SIG-M5 (cell line): ENCODE measurements around the gene OR52I2.

ENCODE experiments used
- DNase-seq: peaks from one replicate; lab custom pipeline; 2025; lab: John Stamatoyannopoulos, UW

The OR52I2 gene

GRCh38 chr11:4581443-4581842, at the start of gene OR52I2:
Gene OR52I2 (plus strand): TSS chr11:4581743.
- DNase-seq, result no peak

GRCh38 chr11:4539603-4540219, 41.8 kb upstream of the OR52I2 start:
- DNase-seq, result no peak

GRCh38 chr11:4541071-4541470, 40.5 kb upstream of the OR52I2 start:
- DNase-seq, result no peak

- DNase-seq, result no peak
Measured at GRCh38 chr11:4543561-4543960, 38.0 kb upstream of the OR52I2 start.

GRCh38 chr11:4544891-4545290, 36.7 kb upstream of the OR52I2 start, which contains the start of gene OR52M1:
Gene OR52M1 (plus strand): TSS chr11:4545191. CDS start chr11:4545191, 0 bp downstream.
- DNase-seq, result no peak

- no peak for DNase-seq
Measured at GRCh38 chr11:4546878-4547277, 34.7 kb upstream of the OR52I2 start.

- no peak for DNase-seq
Measured at GRCh38 chr11:4547416-4547815, 34.1 kb upstream of the OR52I2 start.

- DNase-seq, result no peak
Measured at GRCh38 chr11:4551346-4551979, 30.1 kb upstream of the OR52I2 start.

GRCh38 chr11:4559527-4560440, 21.8 kb upstream of the OR52I2 start:
- no peak for DNase-seq

- no peak for DNase-seq
Measured at GRCh38 chr11:4560467-4560866, 21.1 kb upstream of the OR52I2 start.

- no peak for DNase-seq
Measured at GRCh38 chr11:4565371-4565770, 16.2 kb upstream of the OR52I2 start.

GRCh38 chr11:4569075-4569474, 12.5 kb upstream of the OR52I2 start:
- no peak for DNase-seq

GRCh38 chr11:4576880-4577279, 4.7 kb upstream of the OR52I2 start:
- no peak for DNase-seq

GRCh38 chr11:4577761-4578160, 3.8 kb upstream of the OR52I2 start:
- no peak for DNase-seq

GRCh38 chr11:4578624-4579023, 2.9 kb upstream of the OR52I2 start:
- no peak for DNase-seq

GRCh38 chr11:4580124-4580523, 1.4 kb upstream of the OR52I2 start:
- DNase-seq, result no peak

- DNase-seq, result no peak
Measured at GRCh38 chr11:4589017-4589416, 7.5 kb downstream of the OR52I2 start.

- no peak for DNase-seq
Measured at GRCh38 chr11:4593739-4594138, 12.2 kb downstream of the OR52I2 start, which contains the start of gene OR52I1. Gene OR52I1 (plus strand): TSS chr11:4594039. CDS start chr11:4594039, 0 bp downstream.

- DNase-seq, result no peak
Measured at GRCh38 chr11:4605057-4605456, 23.5 kb downstream of the OR52I2 start.

GRCh38 chr11:4606231-4607015, 24.9 kb downstream of the OR52I2 start:
- no peak for DNase-seq

- no peak for DNase-seq
Measured at GRCh38 chr11:4607096-4607495, 25.6 kb downstream of the OR52I2 start.
